Activated T-cell treated with anti-CD3 and anti-CD28 coated beads, Interleukin-2, amount 50 U/mL, for 1 hour (primary cell): ENCODE data around the gene EDC4.
A peak's percentile ranks its signal among the peaks of the same experiment; 100 is the strongest.
"Not testable (repeated sequence)": the region's sequence is repeated elsewhere in the genome, so short reads cannot be mapped to it uniquely, and the experiment has no call there.

Experiments
- DNase-seq: peaks from one replicate; pipeline ENCODE4 v3.0.0-alpha.2; 2020

EDC4 gene

DNA sequence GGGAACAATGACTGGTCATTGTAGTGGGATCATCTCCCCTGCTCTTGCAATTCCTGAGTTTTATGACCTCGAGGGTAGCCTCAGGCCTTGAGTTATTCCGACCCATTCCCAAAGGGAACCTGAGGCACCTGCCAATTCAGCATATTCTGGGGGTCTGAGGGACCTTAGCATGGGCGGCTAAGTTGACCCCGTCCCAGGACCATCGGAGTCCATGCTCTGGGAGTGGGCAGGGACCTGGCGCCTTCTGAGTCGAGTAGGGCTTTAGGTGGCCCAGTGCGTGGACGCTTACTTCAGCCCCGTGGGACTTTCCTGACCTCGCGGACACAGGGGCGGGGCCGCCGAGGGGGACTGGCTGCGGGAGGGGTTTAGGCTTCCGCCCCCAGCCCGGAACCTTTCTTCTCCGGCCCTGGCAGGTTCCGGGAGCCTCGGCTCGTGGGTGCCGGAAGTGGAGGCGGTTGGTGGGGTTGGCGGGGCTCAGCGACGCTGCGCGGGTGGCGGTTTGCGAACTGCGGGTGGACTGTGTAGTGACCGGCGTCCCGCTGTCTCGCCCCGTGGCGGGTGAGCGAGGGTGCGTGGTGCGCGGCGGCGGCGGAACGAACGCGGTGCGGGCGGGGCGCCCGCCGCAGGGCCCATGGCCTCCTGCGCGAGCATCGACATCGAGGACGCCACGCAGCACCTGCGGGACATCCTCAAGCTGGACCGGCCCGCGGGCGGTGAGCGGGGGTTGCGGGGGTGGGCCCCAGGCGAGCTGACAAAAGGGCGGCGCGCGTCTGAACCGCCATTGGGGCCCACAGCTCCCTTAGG is at the start of gene EDC4:
TSS of gene EDC4 (plus strand) at position 422 of the 804 bp plus-strand sequence. CDS start at position 632, 210 bp downstream.
- DNase-seq, result peak; percentile 93

- DNase-seq, result no peak
These were observed 47.7 kb upstream of the EDC4 start for GRCh38 chr16:67825119-67825518.

GRCh38 chr16:67825906-67826305 is 46.9 kb upstream of the EDC4 start:
- no peak for DNase-seq

- no peak for DNase-seq
These were observed 44.2 kb upstream of the EDC4 start for GRCh38 chr16:67828651-67829050.

DNA sequence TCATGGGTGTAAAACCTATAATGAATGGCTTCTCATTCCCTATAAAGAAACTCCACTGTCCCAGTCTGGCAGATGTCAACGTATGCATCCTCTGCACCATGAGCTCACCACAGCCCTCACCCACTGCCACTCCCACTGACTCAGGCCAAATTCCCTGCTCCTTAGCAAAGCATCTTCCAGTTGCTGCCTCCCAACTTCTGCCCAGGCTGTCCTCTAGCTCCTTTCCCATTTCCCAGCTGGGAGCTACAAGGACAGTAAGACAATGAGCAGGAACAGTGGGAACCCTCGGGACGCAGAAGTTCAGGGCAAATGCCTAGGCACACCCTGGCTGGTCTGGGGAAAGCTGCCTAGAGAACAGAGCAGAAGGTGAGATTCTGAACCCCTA is 39.8 kb upstream of the EDC4 start:
- no peak for DNase-seq

DNA sequence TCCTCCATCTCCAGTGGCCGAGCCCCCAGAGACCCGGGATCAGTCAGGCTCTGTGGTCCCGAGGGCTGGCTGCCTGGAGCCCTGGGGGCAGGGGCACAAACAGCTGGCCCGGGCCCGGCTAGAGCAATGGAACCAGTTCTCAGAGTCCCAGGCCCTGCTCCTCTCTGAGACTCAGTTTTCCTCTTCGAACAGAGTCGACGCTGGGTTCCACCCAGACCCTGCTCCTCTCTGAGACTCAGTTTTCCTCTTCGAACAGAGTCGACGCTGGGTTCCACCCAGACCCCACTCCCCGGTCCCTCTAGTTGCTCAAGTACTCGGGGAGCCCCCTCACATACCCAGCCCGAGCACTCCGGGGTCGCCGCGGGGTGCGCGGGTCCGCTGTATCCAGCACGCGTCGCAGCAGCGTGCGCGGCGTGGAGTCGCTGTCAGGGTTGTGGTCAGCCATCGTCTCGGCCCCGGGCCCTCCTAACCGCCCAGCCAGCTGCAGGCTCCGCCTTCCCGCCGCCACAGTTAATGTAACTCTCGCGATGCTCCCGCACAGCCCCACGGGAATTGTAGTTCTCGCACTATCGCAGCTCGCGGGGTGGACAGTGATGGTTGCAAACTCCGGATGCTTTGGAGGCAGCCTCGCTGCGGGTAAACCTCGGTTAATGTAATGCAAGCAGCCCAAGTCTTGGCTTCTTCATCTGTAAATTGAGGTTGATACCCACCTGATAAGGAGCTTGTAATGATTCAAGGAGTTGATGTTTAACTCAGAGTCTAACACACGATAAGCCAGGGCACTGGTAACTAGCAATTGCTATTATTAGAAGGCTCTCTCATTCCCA is 39.2 kb upstream of the EDC4 start:
- DNase-seq, result peak; percentile 92

DNA sequence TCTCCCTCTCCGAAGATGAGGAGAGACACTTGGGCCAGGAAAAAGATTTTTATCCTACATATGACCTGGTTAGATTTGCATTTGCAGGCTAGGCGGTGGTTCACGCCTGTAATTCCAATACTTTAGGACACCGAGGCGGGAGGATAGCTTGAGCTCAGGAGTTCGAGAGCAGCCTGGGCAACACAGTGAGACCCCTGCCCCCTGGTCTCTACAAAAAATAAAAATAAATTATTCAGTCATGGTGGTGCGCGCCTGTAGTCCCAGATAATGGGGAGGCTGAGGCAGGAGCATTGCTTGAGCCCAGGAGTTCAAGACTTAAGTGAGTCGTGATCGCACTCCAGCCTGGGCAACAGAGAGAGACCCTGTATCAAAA is 38.6 kb upstream of the EDC4 start:
- no peak for DNase-seq

DNA sequence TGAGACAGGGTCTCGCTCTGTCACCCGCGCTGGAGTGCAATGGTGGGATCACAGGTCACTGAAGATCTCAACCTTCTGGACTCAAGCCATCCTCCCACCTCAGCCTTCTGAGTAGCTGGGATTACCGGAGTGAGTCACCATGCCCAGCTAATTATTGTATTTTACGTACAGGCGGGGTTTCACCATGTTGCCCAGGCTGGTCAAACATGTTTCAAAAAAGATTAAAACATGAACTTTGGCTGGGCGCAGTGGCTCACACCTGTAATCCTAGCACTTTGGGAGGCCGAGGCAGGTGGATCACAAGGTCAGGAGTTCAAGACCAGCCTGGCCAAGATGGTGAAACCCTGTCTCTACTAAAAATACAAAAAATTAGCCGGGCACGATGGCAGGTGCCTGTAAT is 35.7 kb upstream of the EDC4 start:
- DNase-seq, result not testable (repeated sequence)

DNA sequence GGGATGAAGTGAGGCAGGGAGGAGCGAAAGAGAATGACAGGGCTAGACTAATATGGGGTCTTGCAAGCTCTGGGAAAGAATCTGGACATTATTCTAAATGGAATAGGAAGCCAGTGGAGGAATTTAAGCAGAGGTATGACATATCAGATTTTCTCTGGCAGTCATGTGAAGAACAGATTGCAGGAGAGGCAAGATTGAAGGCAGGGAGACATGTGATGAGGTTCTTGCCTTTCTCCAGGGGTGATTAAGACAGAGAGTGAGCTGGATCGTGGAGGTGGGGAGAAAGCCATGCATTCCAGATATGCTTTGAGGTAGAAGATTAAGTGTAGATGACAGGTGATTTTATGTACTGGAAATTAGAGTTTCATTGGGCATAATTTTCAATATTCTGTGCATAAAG is 35.0 kb upstream of the EDC4 start:
- DNase-seq, result no peak

DNA sequence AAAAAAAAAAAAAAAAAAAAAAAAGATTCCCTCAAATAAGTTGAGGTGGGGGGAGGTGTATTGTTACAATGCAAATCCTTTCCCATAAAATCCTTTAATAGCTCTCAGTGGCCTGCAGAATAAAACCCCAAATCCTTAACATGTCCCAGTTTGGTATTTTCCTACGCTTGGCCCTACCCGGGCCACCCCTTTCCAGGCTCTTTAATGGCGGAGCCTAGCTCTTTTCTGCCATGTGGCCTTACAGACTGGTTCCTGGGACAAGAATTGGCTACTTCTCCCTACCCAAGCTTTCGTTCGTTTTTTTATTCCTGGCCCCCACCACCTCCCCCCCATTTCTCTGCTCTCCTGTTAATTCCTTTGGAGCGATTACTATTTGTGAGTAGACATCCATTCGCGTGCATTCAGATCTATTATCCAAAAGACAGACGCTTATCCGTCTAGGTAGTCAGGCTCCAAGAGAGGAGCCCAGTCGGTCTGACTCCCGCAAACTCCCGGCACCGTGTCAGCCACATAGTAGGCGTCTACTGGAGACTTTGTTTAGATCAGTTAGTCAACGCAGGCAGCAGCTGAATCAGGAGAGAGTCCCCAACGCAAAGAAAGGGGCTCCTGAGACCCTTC is 31.5 kb upstream of the EDC4 start:
- DNase-seq, result no peak

DNA sequence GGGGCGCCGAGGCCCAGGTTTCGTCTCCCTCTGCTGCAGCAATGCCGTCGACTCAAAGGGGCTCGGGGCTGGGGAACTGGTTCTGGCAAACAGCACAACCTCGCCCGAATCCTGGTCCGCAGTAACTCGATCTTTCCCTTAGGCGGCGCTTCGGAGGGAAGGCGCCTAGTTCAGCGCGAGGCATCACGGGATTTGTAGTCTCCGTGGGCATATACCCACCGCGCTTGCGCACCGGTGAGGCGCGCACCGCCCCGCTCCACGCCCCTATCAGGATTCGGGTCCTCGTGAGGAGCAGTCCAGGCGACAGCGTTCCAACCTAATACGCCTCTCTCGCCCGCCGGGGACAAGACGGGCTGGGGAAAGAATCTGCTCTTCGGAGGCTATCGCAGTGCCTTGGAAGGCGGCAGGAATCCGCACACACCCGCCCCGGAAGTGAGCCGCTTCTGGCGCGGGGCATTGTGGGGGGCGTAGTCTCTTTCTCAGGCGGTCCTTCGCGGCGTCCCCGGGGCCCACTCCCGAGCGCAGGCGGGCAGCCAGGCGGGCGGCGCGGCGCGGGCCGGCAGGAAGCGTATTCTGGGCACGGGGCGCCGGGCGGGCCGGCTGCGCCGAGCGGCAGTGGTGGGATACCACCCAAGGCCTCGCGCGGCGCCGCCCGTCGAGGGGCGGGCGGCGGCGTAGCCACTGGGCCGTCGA is 30.9 kb upstream of the EDC4 start, which contains the start of gene THAP11:
TSS of gene THAP11 (plus strand) at position 505 of the 693 bp plus-strand sequence. CDS start 235 bp downstream, outside the sequence.
- peak; percentile 96 for DNase-seq

- DNase-seq, result peak; percentile 72
These were observed 30.1 kb upstream of the EDC4 start for GRCh38 chr16:67842509-67843342.

GRCh38 chr16:67843343-67843765 is 29.5 kb upstream of the EDC4 start:
- DNase-seq, result no peak

- DNase-seq, result no peak
These were observed 28.4 kb upstream of the EDC4 start for GRCh38 chr16:67844497-67844896.

DNA sequence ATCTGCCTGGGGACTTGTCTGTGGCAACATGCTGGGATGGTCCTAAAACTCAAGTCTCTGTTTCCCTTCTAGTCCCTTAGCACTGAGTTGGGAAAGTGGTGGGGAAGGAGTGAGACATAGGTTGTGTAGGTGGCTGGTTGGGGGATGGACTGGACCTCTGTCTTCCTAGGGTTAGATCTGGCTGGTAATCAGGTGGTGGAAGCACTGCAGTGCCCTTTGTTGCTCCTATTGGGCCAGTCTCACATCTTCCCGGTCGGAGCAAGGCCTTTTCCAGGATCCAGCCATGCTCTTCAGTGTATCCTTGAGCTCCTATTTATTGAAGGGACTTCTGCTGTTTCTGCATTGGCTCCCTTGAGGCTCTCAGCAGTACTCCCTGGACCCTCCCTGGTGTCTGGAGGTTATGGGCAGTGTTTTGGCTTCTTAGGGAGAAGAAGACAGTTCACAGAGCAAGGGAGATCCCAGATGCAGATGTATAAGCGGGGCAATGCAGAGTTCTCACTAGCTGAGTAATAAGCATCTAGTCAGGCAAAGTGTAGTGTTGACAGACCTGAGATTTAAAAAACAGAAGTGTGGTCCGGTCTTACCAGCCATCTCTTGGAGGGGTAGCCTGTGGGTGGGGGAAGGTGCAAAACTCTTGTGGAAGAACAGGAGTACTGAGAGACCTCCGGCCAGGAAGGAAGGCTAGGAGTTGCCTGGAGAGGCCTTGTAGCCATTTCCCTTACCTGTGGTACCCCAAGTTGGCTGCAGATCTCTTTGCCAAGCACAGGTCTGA is 27.4 kb upstream of the EDC4 start:
- no peak for DNase-seq

- no peak for DNase-seq
These were observed 26.9 kb upstream of the EDC4 start for GRCh38 chr16:67846063-67846319.

DNA sequence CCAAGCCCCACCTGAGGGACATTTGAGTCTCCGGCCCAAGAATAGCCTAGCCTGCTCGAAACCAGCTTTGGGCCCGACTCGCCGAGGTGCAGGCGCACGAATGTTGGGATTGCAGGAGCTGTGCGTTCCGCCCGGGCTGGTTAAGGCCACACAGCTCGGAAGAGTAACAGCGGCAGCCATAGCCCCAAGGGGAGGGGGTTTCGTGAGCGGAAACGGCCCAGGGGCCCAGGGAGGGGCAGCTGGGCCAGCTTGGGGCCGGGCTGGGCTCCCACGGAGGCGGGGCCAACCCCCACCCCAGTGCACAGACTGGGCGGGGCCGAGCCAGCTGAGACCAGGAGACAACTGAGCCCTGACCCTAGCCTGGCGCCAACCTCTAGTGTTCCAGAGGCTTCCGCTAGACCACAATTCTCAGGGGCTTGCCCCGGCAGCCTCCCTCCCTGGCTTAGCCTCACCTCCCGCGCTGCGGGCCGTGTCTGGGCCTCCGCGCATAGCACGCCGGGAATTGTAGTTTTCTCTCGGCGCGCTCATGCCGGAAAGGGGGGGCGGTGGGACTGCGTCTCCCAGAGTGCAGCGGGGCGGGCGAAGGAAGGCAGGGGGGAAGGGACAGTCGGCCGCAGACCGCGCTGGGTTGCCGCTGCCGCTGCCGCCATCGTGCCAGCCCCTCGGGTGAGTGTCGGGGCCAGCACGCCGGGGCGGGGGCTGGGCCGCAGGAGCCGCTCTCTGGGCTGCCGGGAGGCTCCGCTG is 26.4 kb upstream of the EDC4 start, which contains the start of gene NUTF2:
TSS of gene NUTF2 (plus strand) at position 614 of the 744 bp plus-strand sequence. CDS start 18,198 bp downstream, outside the sequence.
- peak; percentile 96 for DNase-seq

- DNase-seq, result no peak
These were observed 25.6 kb upstream of the EDC4 start, which contains the start of gene CENPT for GRCh38 chr16:67847064-67847861. TSS of gene CENPT (minus strand) at chr16:67847693. CDS start at chr16:67833859, 13,834 bp downstream.

- no peak for DNase-seq
These were observed 24.7 kb upstream of the EDC4 start for GRCh38 chr16:67848118-67848517.
